GM19099 (cell line): ENCODE data around the gene MCUB.

Source experiments
- POLR2A ChIP-seq: IDR thresholded peaks from 3 replicates; pipeline ENCODE4 v1.6.1; 2011; ENCODE audit warnings: low read depth; ENCODE audit not compliant: insufficient read length; ENCODE audit errors: extremely low read depth

The MCUB gene

GRCh38 chr4:109691411-109691920 is 131.4 kb downstream of the MCUB start:
- no peak for TF ChIP-seq POLR2A

DNA sequence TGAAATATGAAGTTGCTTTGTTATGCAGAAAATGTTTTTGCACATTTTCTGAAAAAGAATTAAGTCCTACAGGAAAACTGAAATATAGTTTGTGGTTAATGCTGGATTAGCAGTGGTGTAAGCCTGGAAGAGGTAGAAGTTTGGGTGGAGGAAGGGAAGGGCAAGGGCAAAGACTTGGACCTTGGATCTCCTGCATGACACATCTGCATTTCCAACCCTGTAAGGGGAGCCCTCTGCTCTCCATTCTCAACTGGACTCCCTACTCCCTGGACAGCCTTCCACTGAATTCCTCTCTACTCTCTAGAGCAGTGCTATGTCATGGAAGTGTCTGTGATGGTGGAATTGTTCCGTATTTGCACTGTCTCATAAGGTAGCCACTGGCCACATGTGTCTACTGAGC is 138.6 kb downstream of the MCUB start:
- TF ChIP-seq POLR2A = no peak

- no peak for TF ChIP-seq POLR2A
These were observed 139.6 kb downstream of the MCUB start for GRCh38 chr4:109699553-109700225.

- TF ChIP-seq POLR2A = no peak
These were observed 141.7 kb downstream of the MCUB start for GRCh38 chr4:109701566-109702410.

DNA sequence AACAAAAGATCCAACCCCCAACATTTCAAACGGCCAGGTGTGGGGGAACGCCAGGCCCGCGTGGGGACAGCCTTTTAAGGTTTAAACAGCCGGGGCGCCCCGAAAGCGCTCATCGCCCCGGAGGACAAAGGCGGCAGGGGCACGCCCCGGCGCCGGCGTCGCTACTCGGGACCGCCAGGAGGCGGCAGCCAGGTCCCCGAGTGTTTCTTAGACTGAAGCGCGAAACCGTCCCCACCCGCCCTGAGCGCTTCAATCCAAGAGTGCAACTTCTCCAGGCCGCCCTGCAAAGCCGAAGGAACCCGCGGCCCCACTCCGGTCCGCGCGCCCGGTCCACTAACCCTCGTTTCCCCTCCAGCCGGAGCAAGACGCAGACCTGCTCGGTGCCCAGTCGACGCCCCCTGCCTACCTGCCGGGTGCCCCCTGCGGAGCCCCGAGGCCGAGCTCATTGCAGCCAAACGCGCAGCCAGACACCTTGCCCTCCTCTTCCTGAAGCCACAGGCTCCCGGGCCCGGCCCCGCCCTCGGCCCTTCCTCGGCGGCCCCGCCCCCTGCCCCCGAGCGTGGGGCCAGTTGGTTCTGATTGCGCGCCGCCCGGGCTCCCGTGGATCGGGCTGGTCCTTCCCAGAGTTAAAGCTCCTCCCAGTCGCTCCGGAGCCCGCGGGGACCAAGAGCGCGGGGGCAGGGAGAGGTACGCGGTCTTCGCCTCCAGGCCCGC is 143.1 kb downstream of the MCUB start, which contains the start of gene CASP6:
Gene CASP6, minus strand, starts transcription at position 496 of the 714 bp plus-strand sequence. Its CDS starts 50 bp downstream, at position 446.
- peak; percentile 70 for TF ChIP-seq POLR2A

GRCh38 chr4:109703664-109704361 is 143.8 kb downstream of the MCUB start:
- no peak for TF ChIP-seq POLR2A

DNA sequence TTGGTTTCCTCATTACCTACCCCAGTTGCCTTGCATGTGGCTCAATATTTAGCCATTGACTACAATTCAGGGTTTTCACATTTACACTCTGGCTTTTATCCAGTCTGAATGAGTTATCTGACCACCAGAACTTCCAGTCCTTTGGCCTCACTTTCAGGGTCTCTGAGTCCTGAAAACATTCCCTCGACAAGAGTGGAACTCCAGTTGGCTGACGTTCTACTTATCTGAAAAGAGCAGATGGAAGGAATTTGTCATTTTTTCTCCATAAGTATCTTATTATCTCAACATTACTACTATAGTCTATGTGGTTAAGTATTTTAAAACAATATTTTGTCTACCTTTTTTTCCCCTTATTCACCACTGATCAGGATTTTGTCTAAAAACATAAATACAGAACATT is 148.4 kb downstream of the MCUB start:
- no peak for TF ChIP-seq POLR2A

DNA sequence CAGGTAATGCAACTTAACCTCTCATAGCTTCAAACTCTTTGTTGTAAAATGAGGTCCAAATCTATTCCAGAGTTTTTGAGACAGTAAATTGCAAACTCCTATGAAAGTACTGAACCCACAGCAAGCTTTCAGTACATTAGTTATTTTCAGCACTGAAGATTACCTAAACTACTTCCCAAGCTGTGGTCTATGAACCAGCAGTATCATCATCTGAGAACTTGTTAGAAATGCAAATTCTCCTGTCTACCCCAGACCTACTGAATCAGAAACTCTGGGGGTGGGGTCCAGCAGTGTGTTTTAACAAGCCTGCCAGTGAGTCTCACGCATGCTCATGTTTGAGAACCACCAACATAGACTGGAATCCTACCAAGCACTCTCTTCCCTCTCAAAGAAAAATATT is 148.9 kb downstream of the MCUB start:
- TF ChIP-seq POLR2A = no peak

DNA sequence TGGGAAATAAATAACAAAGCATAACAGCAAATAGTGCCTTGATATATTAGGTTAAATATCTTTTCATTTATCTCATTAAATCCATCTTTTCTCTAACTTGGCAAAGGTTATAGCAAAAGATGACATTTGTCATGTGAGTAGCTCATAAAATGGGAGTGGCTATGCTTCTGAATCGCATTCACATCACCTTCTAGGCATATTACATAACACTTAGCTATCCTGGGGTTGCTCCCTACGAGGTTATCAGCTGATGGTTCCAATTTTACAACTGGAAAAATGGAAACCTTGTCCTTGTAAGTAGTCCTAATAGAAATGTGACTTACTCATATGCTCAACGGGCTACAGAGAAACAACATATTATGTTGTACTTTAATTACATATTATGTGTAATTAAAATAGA is 153.5 kb downstream of the MCUB start:
- TF ChIP-seq POLR2A = no peak

DNA sequence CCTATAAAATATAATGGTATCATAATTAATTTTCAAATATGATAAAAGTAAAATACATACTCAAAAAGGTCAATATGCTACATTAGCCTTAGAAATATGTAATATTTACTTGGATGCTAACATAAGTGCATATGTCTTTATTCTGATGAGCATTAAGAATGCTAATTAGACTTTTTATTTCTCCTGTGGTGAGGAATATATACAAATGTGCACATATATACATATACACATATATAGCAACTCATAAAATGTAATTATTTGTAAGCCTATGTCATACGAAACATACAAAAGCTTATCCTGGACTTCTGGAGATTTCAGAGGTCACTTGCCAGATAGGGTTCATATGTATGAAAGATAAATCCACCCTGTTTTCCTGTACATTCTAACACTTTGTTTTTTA is 158.7 kb downstream of the MCUB start:
- no peak for TF ChIP-seq POLR2A

DNA sequence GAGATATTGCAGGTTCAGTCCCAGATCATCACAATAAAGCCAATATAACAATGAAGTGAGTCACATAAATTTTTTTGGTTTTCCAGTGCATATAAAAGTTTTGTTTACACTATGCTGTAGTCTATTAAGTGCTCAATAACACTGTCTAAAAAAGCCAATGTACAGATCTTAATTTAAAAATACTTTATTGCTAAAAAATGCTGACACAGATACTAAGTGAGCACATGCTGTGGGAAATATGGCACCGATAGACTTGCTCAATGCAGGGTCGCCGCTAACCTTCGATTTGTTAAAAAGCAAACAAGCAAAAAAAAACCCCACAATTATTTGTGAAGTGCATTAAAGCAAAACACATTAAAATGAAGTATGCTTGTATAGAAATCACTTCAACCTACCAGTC is 159.6 kb downstream of the MCUB start:
- TF ChIP-seq POLR2A = no peak

- no peak for TF ChIP-seq POLR2A
These were observed 161.0 kb downstream of the MCUB start for GRCh38 chr4:109721033-109721432.

- TF ChIP-seq POLR2A = no peak
These were observed 162.3 kb downstream of the MCUB start for GRCh38 chr4:109722357-109722756.

- no peak for TF ChIP-seq POLR2A
These were observed 163.1 kb downstream of the MCUB start for GRCh38 chr4:109723110-109723509.

GRCh38 chr4:109728385-109728784 is 168.3 kb downstream of the MCUB start:
- TF ChIP-seq POLR2A = no peak
